Activated T-helper 2 cell treated with anti-CD3 and anti-CD28 coated beads, Interferon-gamma antibody, Interleukin-2, Interleukin-4, amounts not matched to agents 10 μg/mL and 5 μg/mL and 100 μg/mL, durations not matched to agents 14 hours and 24 hours and 36 hours (primary cell): ENCODE measurements around the gene RASSF5. TPM values are rescaled to one million over a fixed set of nuclear protein-coding genes. Genes with fewer than 3 reads are reported as not detected.
"Not testable (repeated sequence)": the region's sequence is repeated elsewhere in the genome, so short reads cannot be mapped to it uniquely, and the experiment has no call there.

Source experiments
- DNase-seq: peaks from one replicate; pipeline ENCODE4 v3.0.0; 2021; ENCODE audit warnings: low spot score
- H3K27ac Mint-ChIP-seq: one replicate; pipeline ENCODE4 v1.8.0; 2021; ENCODE audit warnings: mixed read lengths
- H3K27me3 Mint-ChIP-seq: one replicate; pipeline ENCODE4 v1.8.0; 2021; ENCODE audit warnings: low read depth, mixed read lengths
- H3K36me3 Mint-ChIP-seq: one replicate; pipeline ENCODE4 v1.8.0; 2021; ENCODE audit warnings: low read depth, mixed read lengths
- H3K4me1 Mint-ChIP-seq: one replicate; pipeline ENCODE4 v1.8.0; 2021; ENCODE audit warnings: low read depth, mixed read lengths
- H3K4me3 Mint-ChIP-seq: one replicate; pipeline ENCODE4 v1.8.0; 2021; ENCODE audit warnings: low read depth, mild to moderate bottlenecking, moderate library complexity, mixed read lengths
- H3K9me3 Mint-ChIP-seq: one replicate; pipeline ENCODE4 v1.8.0; 2021; ENCODE audit warnings: mixed read lengths
- intact Hi-C: fragments of 100-400 bp; cut with micrococcal nuclease; formaldehyde crosslinking; loops from one replicate; pipeline ENCODE4 v1.15.1; 2023
- total RNA-seq: library from RNA; stranded (reverse); gene quantifications from 2 replicates; pipeline ENCODE4 v1.2.3, GENCODE V29; 2022

Gene RASSF5
- total RNA-seq, 1 donor from 2014 or later, result 182 TPM

GRCh38 chr1:206609229-206609991 lies 102.1 kb downstream of the RASSF5 start:
- no peaks in the 10 kb centered on the region for H3K9me3 Mint-ChIP-seq
- peak overlapping the region; percentile 62 for H3K4me3 Mint-ChIP-seq
- DNase-seq, result no peak
- no peaks in the 10 kb centered on the region for H3K27me3 Mint-ChIP-seq
- intact Hi-C loops, result loop anchor here (1.0 kb wide), 1 partner anchor 19 kb away; no protein-coding TSS in a partner anchor
- H3K4me1 Mint-ChIP-seq, result peaks cover 34% of the 10 kb centered on the region
- peaks cover 61% of the 10 kb centered on the region for H3K36me3 Mint-ChIP-seq
- H3K27ac Mint-ChIP-seq, result peak overlapping the region; percentile 84

- peak; percentile 91 for DNase-seq
- peaks cover 7% of the 10 kb centered on the region for H3K27me3 Mint-ChIP-seq
- no peaks in the 10 kb centered on the region for H3K9me3 Mint-ChIP-seq
- H3K27ac Mint-ChIP-seq, result peak within 1 kb of the TSS; percentile 84
- H3K4me3 Mint-ChIP-seq, result peak within 1 kb of the TSS; percentile 92
- intact Hi-C loops, result loop anchor here (1.0 kb wide), 2 partner anchors 23 to 72 kb away; partner anchors contain the start of genes DYRK3 and MAPKAPK2
- peaks cover 30% of the 10 kb centered on the region for H3K4me1 Mint-ChIP-seq
- H3K36me3 Mint-ChIP-seq, result peaks cover 35% of the 10 kb centered on the region
Observed at GRCh38 chr1:206612129-206612876, 105.0 kb downstream of the RASSF5 start, which contains the start of gene EIF2D. Gene EIF2D (minus strand): TSS chr1:206612465. CDS start chr1:206612342, 123 bp downstream.

- H3K36me3 Mint-ChIP-seq, result not testable (repeated sequence)
Observed at GRCh38 chr1:206626396-206626795, 119.1 kb downstream of the RASSF5 start.

GRCh38 chr1:206628916-206629315 lies 121.6 kb downstream of the RASSF5 start:
- Mint-ChIP-seq H3K9me3 (no peaks in the 10 kb centered on the region), H3K27me3 (peaks cover 26% of the 10 kb centered on the region), H3K27ac (no peak overlapping the region), H3K4me3 (no peak overlapping the region), H3K4me1 (no peaks in the 10 kb centered on the region), H3K36me3 (no peaks in the 10 kb centered on the region)
- no peak for DNase-seq
- intact Hi-C loops, result no loop called here

More at GRCh38 chr1:206626396-206626795, 119.1 kb downstream of the RASSF5 start:
- H3K9me3 Mint-ChIP-seq, H3K4me3 Mint-ChIP-seq, intact Hi-C loops, DNase-seq, H3K4me1 Mint-ChIP-seq, H3K27ac Mint-ChIP-seq: not testable (repeated sequence)
- H3K27me3 Mint-ChIP-seq, result peaks cover 22% of the 10 kb centered on the region

GRCh38 chr1:206631085-206631509 lies 123.8 kb downstream of the RASSF5 start:
- Mint-ChIP-seq H3K9me3 (no peaks in the 10 kb centered on the region), H3K4me3 (no peak overlapping the region), H3K27ac (no peak overlapping the region), H3K4me1 (peaks cover 11% of the 10 kb centered on the region), H3K27me3 (peaks cover 24% of the 10 kb centered on the region), H3K36me3 (no peaks in the 10 kb centered on the region)
- DNase-seq, result no peak
- intact Hi-C loops, result loop anchor here (5.0 kb wide), 1 partner anchor 351 kb away; no protein-coding TSS in a partner anchor

GRCh38 chr1:206633708-206634121 lies 126.4 kb downstream of the RASSF5 start:
- intact Hi-C loops, result loop anchor here (1.0 to 5.0 kb wide), 4 partner anchors 31 to 349 kb away; no protein-coding TSS in a partner anchor
- H3K27me3 Mint-ChIP-seq, result peaks cover 16% of the 10 kb centered on the region
- DNase-seq, result no peak
- no peak overlapping the region for H3K27ac Mint-ChIP-seq
- no peak overlapping the region for H3K4me3 Mint-ChIP-seq
- peaks cover 8% of the 10 kb centered on the region for H3K36me3 Mint-ChIP-seq
- H3K9me3 Mint-ChIP-seq, result no peaks in the 10 kb centered on the region
- H3K4me1 Mint-ChIP-seq, result peaks cover 23% of the 10 kb centered on the region

GRCh38 chr1:206634365-206635079 lies 127.2 kb downstream of the RASSF5 start:
- Mint-ChIP-seq H3K36me3 (peaks cover 14% of the 10 kb centered on the region), H3K9me3 (no peaks in the 10 kb centered on the region), H3K4me3 (peak overlapping the region; percentile 85), H3K27me3 (peaks cover 16% of the 10 kb centered on the region), H3K27ac (peak overlapping the region; percentile 95), H3K4me1 (peaks cover 23% of the 10 kb centered on the region)
- peak; percentile 58 for DNase-seq
- intact Hi-C loops, result loop anchor here (1.0 to 5.0 kb wide), 6 partner anchors 22 to 348 kb away; partner anchors contain the start of gene EIF2D

GRCh38 chr1:206635080-206635977 lies 128.0 kb downstream of the RASSF5 start, which contains the start of gene DYRK3:
Gene DYRK3 (plus strand): TSS chr1:206635536. CDS start chr1:206635704, 168 bp downstream.
- Mint-ChIP-seq H3K27ac (peak within 1 kb of the TSS; percentile 95), H3K4me1 (peaks cover 23% of the 10 kb centered on the region), H3K36me3 (peaks cover 18% of the 10 kb centered on the region), H3K4me3 (peak within 1 kb of the TSS; percentile 85), H3K9me3 (no peaks in the 10 kb centered on the region), H3K27me3 (peaks cover 14% of the 10 kb centered on the region)
- peak; percentile 93 for DNase-seq
- intact Hi-C loops, result loop anchor here (1.0 to 5.0 kb wide), 4 partner anchors 23 to 277 kb away; partner anchors contain the start of gene EIF2D

- Mint-ChIP-seq H3K9me3 (no peaks in the 10 kb centered on the region), H3K27ac (no peak overlapping the region), H3K36me3 (peaks cover 19% of the 10 kb centered on the region), H3K27me3 (peaks cover 14% of the 10 kb centered on the region), H3K4me1 (peaks cover 23% of the 10 kb centered on the region), H3K4me3 (peak overlapping the region; percentile 85)
- no peak for DNase-seq
- intact Hi-C loops, result loop anchor here (1.0 to 5.0 kb wide), 4 partner anchors 24 to 277 kb away; partner anchors contain the start of gene EIF2D
Observed at GRCh38 chr1:206635978-206636345, 128.6 kb downstream of the RASSF5 start.

- intact Hi-C loops, result loop anchor here (5.0 kb wide), 1 partner anchor 91 kb away; no protein-coding TSS in a partner anchor
- no peaks in the 10 kb centered on the region for H3K9me3 Mint-ChIP-seq
- no peak for DNase-seq
- H3K4me1 Mint-ChIP-seq, result peaks cover 23% of the 10 kb centered on the region
- H3K36me3 Mint-ChIP-seq, result peaks cover 19% of the 10 kb centered on the region
- H3K27ac Mint-ChIP-seq, result no peak overlapping the region
- peaks cover 14% of the 10 kb centered on the region for H3K27me3 Mint-ChIP-seq
- peak overlapping the region; percentile 85 for H3K4me3 Mint-ChIP-seq
Observed at GRCh38 chr1:206636671-206637070, 129.3 kb downstream of the RASSF5 start.

- no peak overlapping the region for H3K27ac Mint-ChIP-seq
- DNase-seq, result no peak
- peaks cover 23% of the 10 kb centered on the region for H3K4me1 Mint-ChIP-seq
- peak overlapping the region; percentile 56 for H3K4me3 Mint-ChIP-seq
- intact Hi-C loops, result loop anchor here (5.0 kb wide), 1 partner anchor 90 kb away; no protein-coding TSS in a partner anchor
- H3K36me3 Mint-ChIP-seq, result peaks cover 19% of the 10 kb centered on the region
- peaks cover 8% of the 10 kb centered on the region for H3K27me3 Mint-ChIP-seq
- no peaks in the 10 kb centered on the region for H3K9me3 Mint-ChIP-seq
Observed at GRCh38 chr1:206637605-206638004, 130.3 kb downstream of the RASSF5 start.
